Endothelial cell of umbilical vein (primary cell): ENCODE results near the gene SGTA. TPM values are rescaled to one million over a fixed set of nuclear protein-coding genes. Genes with fewer than 3 reads are reported as not detected.

Experiments used
- BruUV-seq: library from RNA; stranded (reverse); fragments of 400-500 nt; replicated peaks from 2 replicates; lab custom pipeline; 2021; lab: Mats Ljungman, UMichigan
- CTCF ChIA-PET: fragments of 300-600, 350-600 bp; sonication (Branson Sonifier 250); formaldehyde crosslinking; loops from one replicate; lab custom pipeline; 2021; ENCODE audit warnings: antibody characterized with exemption, inconsistent platforms; lab: Charles Lee
- POLR2A ChIA-PET: fragments of 300-600, 350-600 bp; sonication (Branson Sonifier 250); formaldehyde crosslinking; loops from one replicate; lab custom pipeline; 2021; ENCODE audit warnings: antibody characterized with exemption, inconsistent platforms; lab: Charles Lee
- DNase-seq: peaks from one replicate; pipeline ENCODE4 v3.0.0-alpha.2; 2011; ENCODE audit warnings: low read depth, low spot score
- FAIRE-seq: peaks from 2 replicates; lab custom pipeline; 2011; peaks lifted over from hg19 to GRCh38; lab: Jason Lieb, UNC
- H2AFZ ChIP-seq: 2 replicates; pipeline ENCODE4 v1.6.0; 2012; ENCODE audit warnings: low read depth, low read length, control low read depth, inconsistent platforms
- H3K27ac ChIP-seq: 2 replicates; pipeline ENCODE4 v1.5.1; 2011; ENCODE audit warnings: low read depth, mild to moderate bottlenecking, control low read depth, low read length, moderate library complexity; ENCODE audit not compliant: insufficient read depth
- H3K27me3 ChIP-seq, 2 experiments: 2 replicates each; pipeline versions ENCODE4 v1.6.0 to v1.6.1; 2011; ENCODE audit warnings: low read length in 2 of 2, mixed read lengths in 1 of 2; ENCODE audit not compliant: control insufficient read depth in 2 of 2, insufficient read depth in 2 of 2
- H3K36me3 ChIP-seq, 2 experiments: 2 replicates in 1 of 2; 3 replicates in 1 of 2; pipeline ENCODE4 v1.5.1; 2011; ENCODE audit warnings: low read length in 2 of 2, mild to moderate bottlenecking in 1 of 2, moderate library complexity in 1 of 2; ENCODE audit not compliant: control insufficient read depth in 2 of 2, insufficient read depth in 2 of 2; ENCODE audit errors: extremely low read depth in 1 of 2
- H3K4me1 ChIP-seq: 3 replicates; pipeline ENCODE4 v1.5.1; 2011; ENCODE audit warnings: mild to moderate bottlenecking, low read length; ENCODE audit not compliant: control insufficient read depth, insufficient read depth; ENCODE audit errors: extremely low read depth
- H3K4me2 ChIP-seq: 2 replicates; pipeline ENCODE4 v1.6.1; 2011; ENCODE audit warnings: low read length, control low read depth, mixed read lengths; ENCODE audit not compliant: insufficient read depth
- H3K4me3 ChIP-seq, 3 experiments: fragments of 200-600 bp in 1 of 3; sonication (generic), shearing (Covaris generic) in 1 of 3; replicated peaks in 1 of 3; 2 replicates each; pipeline ENCODE4 v1.5.1; 2011 to 2016; ENCODE audit warnings: control low read depth in 3 of 3, low read length in 3 of 3, mild to moderate bottlenecking in 2 of 3, inconsistent platforms in 1 of 3, low read depth in 1 of 3, moderate library complexity in 1 of 3; ENCODE audit not compliant: insufficient read depth in 1 of 3
- H3K79me2 ChIP-seq: 2 replicates; pipeline ENCODE4 v1.6.0; 2012; ENCODE audit warnings: low read length, inconsistent platforms; ENCODE audit not compliant: control insufficient read depth, insufficient read depth
- H3K9ac ChIP-seq: replicated peaks from 2 replicates; pipeline ENCODE3; 2011; ENCODE audit warnings: low read length, control low read depth; ENCODE audit not compliant: insufficient read depth; ENCODE audit errors: extremely low read depth
- H3K9me1 ChIP-seq: replicated peaks from 3 replicates; pipeline ENCODE4 v1.6.0; 2011; ENCODE audit warnings: mild to moderate bottlenecking, low read length; ENCODE audit not compliant: control insufficient read depth, insufficient read depth; ENCODE audit errors: extremely low read depth
- H3K9me3 ChIP-seq: replicated peaks from 2 replicates; pipeline ENCODE4 v1.5.1; 2012; ENCODE audit warnings: low read length, inconsistent platforms; ENCODE audit not compliant: control insufficient read depth, insufficient read depth
- H4K20me1 ChIP-seq: replicated peaks from 2 replicates; pipeline ENCODE3; 2011; ENCODE audit warnings: mild to moderate bottlenecking, low read length; ENCODE audit not compliant: control insufficient read depth, insufficient read depth; ENCODE audit errors: extremely low read depth
- CTCF ChIP-seq, 2 donors: IDR thresholded peaks; 1 replicate in 1 of 2; 2 replicates in 1 of 2; pipeline ENCODE4 v1.5.1; 2011; ENCODE audit warnings: low read length in 2 of 2, mild to moderate bottlenecking in 2 of 2, moderate library complexity in 2 of 2, control low read depth in 1 of 2, inconsistent platforms in 1 of 2, low read depth in 1 of 2; ENCODE audit not compliant: insufficient read depth in 1 of 2; ENCODE audit errors: extremely low read depth in 1 of 2
- EZH2 ChIP-seq: IDR thresholded peaks from 2 replicates; pipeline ENCODE4 v1.6.1; 2012; ENCODE audit warnings: borderline replicate concordance, low read depth, mild to moderate bottlenecking, moderate library complexity, low read length, inconsistent platforms; ENCODE audit not compliant: severe bottlenecking
- FOS ChIP-seq: IDR thresholded peaks from 2 replicates; pipeline ENCODE4 v1.6.1; 2011; ENCODE audit warnings: mild to moderate bottlenecking, low read length, moderate library complexity, borderline replicate concordance; ENCODE audit not compliant: insufficient read depth
- GATA2 ChIP-seq: IDR thresholded peaks from 2 replicates; pipeline ENCODE4 v1.7.0; 2011; ENCODE audit warnings: low read depth, mild to moderate bottlenecking, moderate library complexity, mixed read lengths, low read length; ENCODE audit not compliant: insufficient read length, insufficient read depth
- JUN ChIP-seq: IDR thresholded peaks from 2 replicates; pipeline ENCODE4 v1.6.1; 2011; ENCODE audit warnings: borderline replicate concordance, low read depth; ENCODE audit not compliant: insufficient read length, insufficient read depth
- MAX ChIP-seq: IDR thresholded peaks from 2 replicates; pipeline ENCODE4 v1.6.1; 2011; ENCODE audit not compliant: insufficient read depth, insufficient read length
- MYC ChIP-seq: IDR thresholded peaks from one replicate; pipeline ENCODE4 v1.6.1; 2011; ENCODE audit warnings: mild to moderate bottlenecking, low read depth, low read length
- POLR2A ChIP-seq: IDR thresholded peaks from 2 replicates; pipeline ENCODE4 v1.6.1; 2012; ENCODE audit warnings: low read depth, mild to moderate bottlenecking, control low read depth, low read length
- POLR2AphosphoS5 ChIP-seq: IDR thresholded peaks from 2 replicates; pipeline ENCODE4 v1.6.1; 2012; ENCODE audit warnings: low read depth, mild to moderate bottlenecking, control low read depth, low read length, moderate library complexity; ENCODE audit not compliant: insufficient read depth
- dilution Hi-C: fragments of 300-500 bp; cut with MboI; formaldehyde crosslinking; loops from one replicate; pipeline ENCODE4 v1.15.0; 2019; ENCODE audit warnings: low sequenced_read_pairs; ENCODE audit not compliant: extremely low pct_ligation_motif_present
- intact Hi-C: fragments of 100-400 bp; cut with micrococcal nuclease; formaldehyde crosslinking; loops from one replicate; pipeline ENCODE4 v1.10.0; 2022
- polyA plus RNA-seq, 4 experiments: library from polyadenylated mRNA; depleted of rRNA in 3 of 4; stranded (reverse) in 3 of 4; unstranded in 1 of 4; fragments of >200 nt; gene quantifications; 2 replicates each; pipeline versions ENCODE4 v1.2.1 to v1.2.3, GENCODE V29; 2011 to 2012; ENCODE audit warnings: missing spikeins in 1 of 4
- total RNA-seq: library from RNA; stranded (reverse); gene quantifications from 2 replicates; pipeline ENCODE4 v1.2.3, GENCODE V29; 2021

The SGTA gene
- total and polyA plus RNA-seq, 2 donors (not counting 3 experiments of a cell fraction or from before 2014, with no cell fraction given): 76.5 to 119 TPM

- dilution Hi-C loops (no loop called here), intact Hi-C loops (no loop called here)
- FAIRE-seq (no peak), DNase-seq (no peak)
- Histone ChIP-seq H3K4me3 (no peak overlapping the region), H3K9me1 (no peaks in the 10 kb centered on the region), H4K20me1 (no peaks in the 10 kb centered on the region), H3K4me1 (no peaks in the 10 kb centered on the region), H3K79me2 (peaks cover 3% of the 10 kb centered on the region), H3K36me3 (peaks cover 5 to 9% of the 10 kb centered on the region in 2 experiments), H3K27me3 (no peaks in the 10 kb centered on the region), H3K4me2 (no peak overlapping the region), H3K9me3 (no peaks in the 10 kb centered on the region), H3K9ac (no peak overlapping the region), H2AFZ (no peak overlapping the region), H3K27ac (no peak overlapping the region)
- POLR2A ChIA-PET: interaction anchor here (1.3 kb wide), 1 partner anchor 20 kb away, joined by 3 read pairs; no protein-coding TSS in a partner anchor
- BruUV-seq: no TSS peak
- CTCF ChIA-PET: interaction anchor here (0.8 to 1.2 kb wide), 3 partner anchors 14 to 151 kb away, joined by 3 to 5 read pairs (median 3); partner anchors contain the start of gene THOP1
- TF ChIP-seq GATA2: no peak
- no peak for TF ChIP-seq JUN
- no peak for TF ChIP-seq FOS
- no peak for TF ChIP-seq POLR2A
- TF ChIP-seq EZH2: no peak
- TF ChIP-seq MYC: no peak
- no peak for TF ChIP-seq CTCF (IDR thresholded peaks at IDR 0.05; ENCODE audit: extremely low read depth in 1 of 2, insufficient read depth in 1 of 2, low read depth in 1 of 2, low read length in 2 of 2)
- TF ChIP-seq MAX: no peak
- TF ChIP-seq POLR2AphosphoS5: no peak
Measured at GRCh38 chr19:2799273-2800020, 16.4 kb upstream of the SGTA start.
